Lung (tissue), 12 donors: ENCODE results near the gene HK1. TPM values are rescaled to one million over a fixed set of nuclear protein-coding genes. Genes with fewer than 3 reads are reported as not detected.

Experiments
- ATAC-seq: fragments of 200-7000 bp; cut with Tn5 transposase; one replicate; pipeline ENCODE4 v1.9.1; 2020; ENCODE audit warnings: moderate number of reproducible peaks; ENCODE audit not compliant: insufficient read depth, low FRiP score
- DNase-seq, 3 donors: peaks; one replicate each; pipeline ENCODE4 v3.0.0-alpha.2; 2013 to 2017
- H3K27ac ChIP-seq, 2 donors: one replicate each; pipeline ENCODE4 v1.5.1; 2013; ENCODE audit warnings: mild to moderate bottlenecking in 2 of 2, moderate library complexity in 2 of 2, control low read depth in 1 of 2, inconsistent platforms in 1 of 2, low read depth in 1 of 2, low read length in 1 of 2
- H3K27me3 ChIP-seq, 3 donors: one replicate each; pipeline ENCODE4 v1.5.1; 2013; ENCODE audit warnings: low read length in 2 of 3; ENCODE audit not compliant: control insufficient read depth in 3 of 3, insufficient read depth in 3 of 3
- H3K36me3 ChIP-seq, 4 donors: one replicate each; pipeline ENCODE4 v1.5.1; 2013; ENCODE audit warnings: low read length in 4 of 4, mild to moderate bottlenecking in 1 of 4, moderate library complexity in 1 of 4; ENCODE audit not compliant: control insufficient read depth in 4 of 4, insufficient read depth in 4 of 4
- H3K4me1 ChIP-seq, 5 donors: one replicate each; pipeline ENCODE4 v1.5.1; 2013; ENCODE audit warnings: low read length in 5 of 5, mild to moderate bottlenecking in 2 of 5, moderate library complexity in 1 of 5; ENCODE audit not compliant: control insufficient read depth in 5 of 5, insufficient read depth in 5 of 5
- H3K4me3 ChIP-seq: one replicate; pipeline ENCODE4 v1.5.1; 2013; ENCODE audit warnings: mild to moderate bottlenecking, control low read depth, moderate library complexity
- H3K9ac ChIP-seq, 2 donors: one replicate each; pipeline ENCODE4 v1.5.1; 2013; ENCODE audit warnings: low read length in 2 of 2, control low read depth in 1 of 2; ENCODE audit not compliant: insufficient read depth in 1 of 2
- H3K9me3 ChIP-seq, 4 donors: one replicate each; pipeline ENCODE4 v1.5.1; 2013; ENCODE audit warnings: low read length in 3 of 4, mild to moderate bottlenecking in 1 of 4, moderate library complexity in 1 of 4; ENCODE audit not compliant: control insufficient read depth in 4 of 4, insufficient read depth in 3 of 4
- WGBS, 2 donors: extraction: QIAGEN DNeasy Blood & Tissue Kit; methylation state at CpG; one replicate each; pipeline ENCODE4 v1.1.7; 2013; 5-methylcytosine and 5-hydroxymethylcytosine counted together
- polyA plus RNA-seq, 2 donors: library from polyadenylated mRNA; stranded (reverse); fragments of 200-250 nt; gene quantifications; one replicate each; pipeline ENCODE4 v1.2.1, GENCODE V29; 2013
- total RNA-seq, 2 donors: library from RNA; depleted of rRNA in 1 of 2; stranded (reverse); fragments of >200 nt in 1 of 2; gene quantifications; one replicate each; pipeline ENCODE4 v1.2.1, GENCODE V29; 2014 to 2021
- TF ChIP-seq, protein P1 (sequence below): IDR thresholded peaks from 2 replicates; pipeline ENCODE4 v1.5.1; 2012; ENCODE audit warnings: mild to moderate bottlenecking; ENCODE audit errors: control extremely low read depth, extremely low read depth
- donor health status: control.
- donor health status: control.
- donor health status: Bipolar disorder and iron deficiency.
- donor health status: healthy.
- donor health status: DM: yes; HTN: yes; CAD: no.

The HK1 gene
- total and polyA plus RNA-seq, 4 donors = 33.6 to 120 (median 78.0) TPM

GRCh38 chr10:69362471-69362954 lies 84.2 kb downstream of the HK1 start:
- H3K36me3 ChIP-seq = peaks cover 5 to 28% (median 14%) of the 10 kb centered on the region in 4 donors
- H3K9ac ChIP-seq = no peak overlapping the region
- no peak overlapping the region for H3K4me3 ChIP-seq
- WGBS, 2 donors = 55 to 67% methylated on average over 13 of the region's 13 CpGs
- no peaks in the 10 kb centered on the region for H3K9me3 ChIP-seq
- H3K4me1 ChIP-seq = peaks cover 0 to 32% (median 19%) of the 10 kb centered on the region in 5 donors
- TF ChIP-seq, protein P1, sequence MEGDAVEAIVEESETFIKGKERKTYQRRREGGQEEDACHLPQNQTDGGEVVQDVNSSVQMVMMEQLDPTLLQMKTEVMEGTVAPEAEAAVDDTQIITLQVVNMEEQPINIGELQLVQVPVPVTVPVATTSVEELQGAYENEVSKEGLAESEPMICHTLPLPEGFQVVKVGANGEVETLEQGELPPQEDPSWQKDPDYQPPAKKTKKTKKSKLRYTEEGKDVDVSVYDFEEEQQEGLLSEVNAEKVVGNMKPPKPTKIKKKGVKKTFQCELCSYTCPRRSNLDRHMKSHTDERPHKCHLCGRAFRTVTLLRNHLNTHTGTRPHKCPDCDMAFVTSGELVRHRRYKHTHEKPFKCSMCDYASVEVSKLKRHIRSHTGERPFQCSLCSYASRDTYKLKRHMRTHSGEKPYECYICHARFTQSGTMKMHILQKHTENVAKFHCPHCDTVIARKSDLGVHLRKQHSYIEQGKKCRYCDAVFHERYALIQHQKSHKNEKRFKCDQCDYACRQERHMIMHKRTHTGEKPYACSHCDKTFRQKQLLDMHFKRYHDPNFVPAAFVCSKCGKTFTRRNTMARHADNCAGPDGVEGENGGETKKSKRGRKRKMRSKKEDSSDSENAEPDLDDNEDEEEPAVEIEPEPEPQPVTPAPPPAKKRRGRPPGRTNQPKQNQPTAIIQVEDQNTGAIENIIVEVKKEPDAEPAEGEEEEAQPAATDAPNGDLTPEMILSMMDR = no peak
- DNase-seq (no peak), ATAC-seq (no peak)
- peak overlapping the region; percentile 66 to 77 for H3K27ac ChIP-seq
- H3K27me3 ChIP-seq = no peaks in the 10 kb centered on the region

DNA sequence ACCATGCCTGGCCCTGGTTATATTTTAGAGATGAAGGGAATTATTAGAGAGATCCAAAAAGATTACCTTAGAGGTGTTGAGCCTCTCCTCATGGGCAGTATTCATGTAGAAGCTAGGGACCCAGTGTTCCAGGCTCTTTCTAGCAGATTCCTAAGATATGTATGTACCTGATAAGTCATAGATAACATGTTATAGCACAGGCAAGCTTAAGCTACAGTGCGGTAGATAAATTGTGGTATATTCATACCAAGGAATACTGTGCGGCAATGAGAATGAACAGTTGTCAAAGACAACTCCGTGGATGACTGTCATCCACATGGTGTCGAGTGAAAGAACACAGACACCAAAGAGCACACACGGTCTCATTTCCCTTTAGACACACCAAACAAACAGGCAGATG lies 85.4 kb downstream of the HK1 start:
- ATAC-seq = no peak
- Histone ChIP-seq H3K27me3 (no peaks in the 10 kb centered on the region), H3K27ac (no peak overlapping the region), H3K36me3 (peaks cover 5 to 36% (median 18%) of the 10 kb centered on the region in 4 donors), H3K9ac (no peak overlapping the region), H3K9me3 (no peaks in the 10 kb centered on the region), H3K4me1 (peaks cover 0 to 32% (median 19%) of the 10 kb centered on the region in 5 donors), H3K4me3 (no peak overlapping the region)
- TF ChIP-seq, protein P1 = no peak
- no peak for DNase-seq
- 88 to 91% methylated on average over 5 of the region's 5 CpGs for WGBS, 2 donors

DNA sequence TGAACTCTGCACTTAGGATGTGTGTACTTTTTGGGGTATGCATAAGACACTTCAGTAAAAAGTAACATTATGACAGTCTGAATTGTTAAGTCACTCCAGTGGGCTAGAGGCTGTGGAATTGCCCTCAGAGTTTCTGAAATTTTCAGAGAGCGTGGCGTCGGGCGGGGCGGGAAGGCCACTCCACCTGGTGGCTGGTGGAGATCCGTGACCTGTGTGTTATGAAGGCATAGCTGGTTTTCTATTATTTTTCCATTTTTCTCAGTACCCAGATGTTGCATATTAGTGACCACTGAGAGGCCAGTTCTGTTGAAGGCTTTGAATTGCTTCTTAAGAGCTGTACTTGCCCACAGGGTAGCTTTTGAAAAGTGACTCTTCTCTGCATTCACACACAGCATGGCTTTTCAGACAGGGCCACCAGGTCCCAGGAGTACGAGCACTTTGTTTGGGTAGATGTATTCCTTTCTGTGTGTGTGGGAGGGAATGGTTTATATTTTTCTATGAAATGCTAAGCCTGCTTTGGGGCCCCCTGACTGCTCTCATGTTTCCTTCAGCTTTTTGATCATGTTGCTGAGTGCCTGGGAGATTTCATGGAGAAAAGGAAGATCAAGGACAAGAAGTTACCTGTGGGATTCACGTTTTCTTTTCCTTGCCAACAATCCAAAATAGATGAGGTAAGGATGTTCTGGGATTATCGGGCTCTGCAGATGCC lies 86.1 kb downstream of the HK1 start:
- TF ChIP-seq, protein P1 = no peak
- WGBS, 2 donors = 94 to 96% methylated on average over 9 of the region's 9 CpGs
- Histone ChIP-seq H3K27me3 (no peaks in the 10 kb centered on the region), H3K4me1 (peaks cover 0 to 30% (median 17%) of the 10 kb centered on the region in 5 donors), H3K4me3 (no peak overlapping the region), H3K9me3 (no peaks in the 10 kb centered on the region), H3K27ac (no peak overlapping the region), H3K9ac (no peak overlapping the region), H3K36me3 (peaks cover 11 to 42% (median 22%) of the 10 kb centered on the region in 4 donors)
- ATAC-seq = no peak
- no peak for DNase-seq
